ENCODE data around the gene OTUB1.

OTUB1 gene

DNA sequence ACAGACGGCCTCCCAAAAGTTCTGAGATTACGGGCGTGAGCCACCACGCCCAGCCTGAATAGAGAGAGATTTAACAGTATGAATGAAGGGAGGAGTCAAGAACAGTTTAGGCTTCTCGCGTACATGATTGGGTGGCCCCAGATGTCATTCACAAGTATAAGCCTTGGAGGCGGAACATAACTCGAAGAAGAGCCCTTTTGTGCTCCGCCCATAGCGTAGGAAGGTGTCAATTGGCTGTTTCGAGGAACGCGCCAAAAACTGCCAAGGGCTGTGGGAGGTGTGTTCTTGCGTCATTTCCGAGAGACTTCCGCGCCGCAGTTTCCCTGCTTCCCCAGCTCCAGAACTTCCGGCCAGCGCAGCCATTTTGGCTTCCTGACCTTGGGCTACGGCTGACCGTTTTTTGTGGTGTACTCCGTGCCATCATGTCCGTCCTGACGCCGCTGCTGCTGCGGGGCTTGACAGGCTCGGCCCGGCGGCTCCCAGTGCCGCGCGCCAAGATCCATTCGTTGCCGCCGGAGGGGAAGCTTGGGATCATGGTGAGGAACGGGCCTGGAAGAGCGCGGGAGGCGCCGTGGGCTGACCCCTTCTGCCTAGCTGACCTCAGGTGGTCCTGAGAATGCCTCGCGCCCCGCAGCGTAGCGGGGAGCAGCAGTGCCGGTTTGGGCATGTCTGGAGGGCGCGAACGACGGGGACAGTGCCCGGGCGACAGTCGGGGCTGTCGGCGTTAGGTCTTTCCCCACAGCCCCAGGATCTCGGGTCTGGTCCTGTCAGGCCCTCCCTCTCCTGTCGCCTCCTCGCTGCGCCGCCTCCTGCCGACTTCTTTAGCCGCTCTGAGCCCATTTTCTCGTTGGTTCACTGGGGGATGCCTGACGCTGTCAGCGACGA, 11.7 kb upstream of the OTUB1 start, which contains the start of gene COX8A:
Gene COX8A (plus strand): TSS at position 362 of the 885 bp plus-strand sequence. CDS start 61 bp downstream, at position 423.
- peak; percentile 100 for DNase-seq (ENCODE audit: low spot score)

DNA sequence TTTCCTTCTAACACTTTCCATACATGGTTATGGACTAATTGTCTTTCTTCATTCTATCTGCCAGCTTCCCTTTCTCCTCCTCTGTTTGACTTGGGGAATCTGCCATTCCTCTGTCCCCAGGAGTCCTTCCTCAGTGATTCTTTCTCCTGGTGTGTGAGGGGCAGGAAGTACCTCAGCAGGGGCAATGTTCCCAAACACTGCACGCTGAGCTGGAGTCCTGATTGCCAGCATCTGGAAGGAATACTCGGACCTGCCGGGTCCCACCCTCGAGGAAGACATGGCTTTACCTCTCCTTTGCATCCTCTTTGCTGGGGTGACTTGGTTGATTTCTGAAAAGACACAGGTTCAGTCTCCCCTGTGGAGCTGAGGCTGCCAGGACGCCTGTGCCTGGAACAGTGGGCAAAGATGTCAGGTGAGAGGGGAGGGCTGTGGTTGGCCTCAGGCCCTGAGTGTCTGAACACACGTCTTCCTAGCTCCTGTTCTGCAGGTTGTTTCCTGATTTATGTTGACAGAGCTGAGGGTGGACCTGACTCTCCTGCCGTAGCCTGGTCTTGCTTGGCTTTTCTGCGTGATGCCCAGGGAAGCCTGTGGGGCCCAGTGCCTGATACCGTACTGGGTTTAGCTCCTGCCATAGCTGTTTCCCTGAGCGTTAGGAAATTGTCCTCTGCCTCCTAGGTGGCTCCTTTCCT, 7.5 kb upstream of the OTUB1 start:
- no peak for DNase-seq (ENCODE audit: low spot score)

DNA sequence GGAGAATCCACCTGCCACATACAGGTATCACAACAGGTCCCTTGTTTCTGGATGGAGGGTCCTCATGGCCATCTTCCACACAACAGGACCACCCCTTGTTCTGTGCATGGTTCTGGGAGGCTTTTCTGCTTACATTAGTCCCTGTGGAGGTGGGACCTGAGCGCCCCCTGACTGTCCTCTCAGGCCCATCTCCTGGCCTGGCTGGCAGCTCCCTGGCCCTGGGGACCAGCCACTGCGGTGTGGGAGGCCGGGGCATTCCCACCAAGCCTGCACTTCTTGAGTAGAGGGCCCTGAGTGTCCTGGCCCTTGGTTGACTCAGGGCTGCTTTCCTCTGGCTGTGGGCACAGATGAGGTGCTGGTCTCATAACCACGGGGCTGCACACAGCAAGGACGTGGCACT, 6.8 kb upstream of the OTUB1 start:
- no peak for DNase-seq (ENCODE audit: low spot score)

DNA sequence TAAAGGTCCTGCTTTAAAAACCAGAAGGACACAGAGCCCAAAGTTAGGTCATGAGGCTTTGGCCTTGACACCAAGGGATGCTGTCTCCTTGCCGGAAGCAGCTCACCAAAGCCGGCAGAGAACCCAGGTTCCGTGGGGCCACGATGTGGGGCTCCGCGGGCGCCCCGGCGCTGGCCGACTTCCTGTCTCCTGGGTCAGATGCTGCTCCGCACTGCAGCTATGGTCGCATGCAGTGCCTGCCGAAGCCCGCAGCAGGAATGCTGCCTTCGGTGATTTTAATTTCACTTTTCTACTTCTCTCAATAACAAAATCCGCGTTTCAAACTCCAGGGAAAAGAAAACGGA, 454 bp upstream of the OTUB1 start:
- peak; percentile 75 for DNase-seq (ENCODE audit: low spot score)

DNA sequence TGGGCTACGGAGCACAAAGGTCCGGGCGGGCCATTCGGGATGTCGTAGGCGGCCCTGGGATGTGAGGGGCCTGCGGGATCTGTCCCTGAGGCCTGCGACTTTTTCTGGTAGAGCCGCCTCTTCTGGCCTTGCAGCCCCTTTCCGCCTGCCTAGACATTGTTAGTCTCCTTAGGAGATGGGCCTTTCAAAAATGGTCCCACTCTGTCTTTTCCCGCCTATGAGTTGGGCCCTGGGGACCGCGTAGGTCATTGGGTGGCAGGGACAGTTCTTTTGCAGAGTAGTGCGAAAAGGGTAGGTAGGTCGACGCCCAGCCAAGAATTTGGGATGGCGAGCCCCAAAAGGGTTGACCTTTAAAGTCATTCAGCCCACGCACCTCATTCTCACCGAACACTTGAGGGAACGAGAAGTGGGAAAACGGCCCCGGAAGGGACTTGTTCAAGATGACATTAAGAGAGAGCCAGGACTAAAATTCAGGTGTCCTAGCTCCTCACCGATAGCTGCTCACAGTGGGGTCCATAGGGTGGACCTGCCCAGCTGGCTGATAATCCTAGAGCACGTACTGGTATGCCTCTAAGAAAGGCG, 785 bp downstream of the OTUB1 start:
- DNase-seq (ENCODE audit: low spot score) = no peak

DNA sequence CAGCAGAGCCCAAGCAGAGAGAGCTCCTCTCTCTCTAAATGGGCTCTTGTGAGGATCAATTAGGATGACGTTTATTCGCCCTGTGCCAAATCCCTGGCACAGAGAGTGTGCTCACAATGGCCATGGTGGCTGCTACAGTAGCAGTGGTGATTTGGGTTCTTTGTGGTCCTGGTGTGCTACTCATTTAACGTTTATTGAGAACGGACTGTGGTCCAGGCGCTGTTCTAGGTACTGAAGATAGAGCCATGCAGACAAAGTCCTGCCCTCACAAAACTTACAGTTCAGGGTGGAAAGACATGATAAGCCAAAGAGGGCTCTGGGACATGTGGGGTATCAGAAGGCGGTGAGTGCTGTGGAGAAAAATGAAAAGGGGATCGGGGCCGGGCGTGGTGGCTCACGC, 5.3 kb downstream of the OTUB1 start:
- DNase-seq (ENCODE audit: low spot score) = no peak

DNA sequence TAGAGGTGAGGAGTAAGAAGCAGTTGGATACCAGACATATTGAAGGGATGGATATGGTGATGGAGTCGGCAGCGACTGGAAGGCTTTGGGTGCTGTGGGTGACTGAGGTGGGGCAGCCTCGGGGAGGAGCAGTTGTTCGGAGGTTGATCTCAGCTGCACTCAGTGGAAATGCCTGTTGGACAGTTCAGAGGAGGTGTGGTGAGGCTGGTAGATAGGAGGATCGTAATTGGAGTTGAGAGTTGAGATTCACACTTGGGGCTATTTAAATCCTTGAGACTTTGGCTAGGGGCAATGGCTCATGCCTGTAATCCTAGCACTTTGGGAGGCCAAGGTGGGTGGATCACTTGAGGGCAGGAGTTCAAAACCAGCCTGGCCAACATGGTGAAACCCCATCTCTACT, 6.9 kb downstream of the OTUB1 start:
- DNase-seq (ENCODE audit: low spot score) = no peak

DNA sequence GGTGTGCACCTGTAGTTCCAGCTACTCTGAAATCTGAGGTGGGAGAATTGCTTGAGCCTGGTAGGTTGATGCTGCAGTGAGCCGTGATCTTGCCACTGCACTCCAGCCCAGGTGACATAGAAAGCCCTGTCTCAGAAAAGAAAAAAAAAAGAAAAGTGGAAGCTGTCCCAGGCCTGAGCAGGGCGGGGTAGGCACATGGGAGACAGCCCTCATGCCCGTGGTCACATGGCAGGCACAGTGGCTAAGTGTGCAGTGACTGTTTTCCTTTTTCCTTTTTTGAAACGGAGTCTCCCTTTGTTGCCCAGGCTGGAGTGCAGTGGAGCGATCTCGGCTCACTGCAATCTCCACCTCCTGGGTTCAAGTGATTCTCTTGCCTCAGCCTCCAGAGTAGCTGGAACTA, 7.8 kb downstream of the OTUB1 start:
- DNase-seq (ENCODE audit: low spot score) = no peak

DNA sequence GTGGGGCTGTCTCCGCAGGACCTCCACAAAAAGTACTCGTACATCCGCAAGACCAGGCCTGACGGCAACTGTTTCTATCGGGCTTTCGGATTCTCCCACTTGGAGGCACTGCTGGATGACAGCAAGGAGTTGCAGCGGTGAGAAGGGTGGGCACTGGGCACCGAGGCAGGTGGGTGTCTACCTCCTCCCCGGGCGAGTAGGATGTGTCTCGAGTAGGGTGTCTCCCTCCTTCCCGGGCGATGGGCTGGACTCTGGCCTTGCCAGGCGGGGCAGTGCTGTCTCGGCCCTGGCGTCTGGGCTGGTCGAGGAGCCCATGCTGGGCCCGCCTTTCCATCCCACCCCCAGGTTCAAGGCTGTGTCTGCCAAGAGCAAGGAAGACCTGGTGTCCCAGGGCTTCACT, 10.3 kb downstream of the OTUB1 start:
- DNase-seq (ENCODE audit: low spot score) = no peak

DNA sequence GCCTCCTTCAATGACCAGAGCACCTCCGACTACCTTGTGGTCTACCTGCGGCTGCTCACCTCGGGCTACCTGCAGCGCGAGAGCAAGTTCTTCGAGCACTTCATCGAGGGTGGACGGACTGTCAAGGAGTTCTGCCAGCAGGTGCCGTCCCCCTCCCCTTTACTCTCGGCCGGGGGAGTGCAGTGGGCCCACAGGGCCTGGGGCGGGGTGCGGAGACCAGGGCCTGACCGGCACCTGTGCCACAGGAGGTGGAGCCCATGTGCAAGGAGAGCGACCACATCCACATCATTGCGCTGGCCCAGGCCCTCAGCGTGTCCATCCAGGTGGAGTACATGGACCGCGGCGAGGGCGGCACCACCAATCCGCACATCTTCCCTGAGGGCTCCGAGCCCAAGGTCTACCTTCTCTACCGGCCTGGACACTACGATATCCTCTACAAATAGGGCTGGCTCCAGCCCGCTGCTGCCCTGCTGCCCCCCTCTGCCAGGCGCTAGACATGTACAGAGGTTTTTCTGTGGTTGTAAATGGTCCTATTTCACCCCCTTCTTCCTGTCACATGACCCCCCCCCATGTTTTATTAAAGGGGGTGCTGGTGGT, 11.0 kb downstream of the OTUB1 start:
- no peak for DNase-seq (ENCODE audit: low spot score)

DNA sequence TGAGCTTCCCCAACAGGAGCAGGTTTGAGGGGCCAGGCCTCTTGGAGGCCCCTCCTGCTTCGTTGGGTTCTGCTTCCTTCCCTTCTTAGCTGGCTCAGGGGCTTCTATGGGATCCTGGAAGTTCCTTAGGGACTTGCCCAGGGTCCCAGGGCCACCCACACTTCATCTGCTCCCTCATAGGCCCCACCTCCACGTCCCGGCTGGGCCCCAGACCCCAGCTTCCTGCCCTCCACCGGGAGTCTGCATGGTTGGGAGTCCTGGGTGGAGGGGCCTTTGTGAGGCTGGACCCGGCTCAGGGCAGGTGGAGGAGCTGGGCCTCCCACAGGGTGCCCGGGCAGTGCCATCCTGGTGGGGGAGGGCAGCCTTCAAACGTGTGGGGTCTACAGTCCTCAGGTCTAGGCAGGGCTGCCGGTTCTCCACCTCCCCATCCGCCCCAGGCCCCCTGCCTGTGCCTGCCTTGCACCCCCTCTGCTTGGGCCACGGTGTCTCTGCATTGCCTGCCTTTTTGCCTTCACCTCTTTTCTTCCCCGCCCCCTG, 11.6 kb downstream of the OTUB1 start:
- no peak for DNase-seq (ENCODE audit: low spot score)

DNA sequence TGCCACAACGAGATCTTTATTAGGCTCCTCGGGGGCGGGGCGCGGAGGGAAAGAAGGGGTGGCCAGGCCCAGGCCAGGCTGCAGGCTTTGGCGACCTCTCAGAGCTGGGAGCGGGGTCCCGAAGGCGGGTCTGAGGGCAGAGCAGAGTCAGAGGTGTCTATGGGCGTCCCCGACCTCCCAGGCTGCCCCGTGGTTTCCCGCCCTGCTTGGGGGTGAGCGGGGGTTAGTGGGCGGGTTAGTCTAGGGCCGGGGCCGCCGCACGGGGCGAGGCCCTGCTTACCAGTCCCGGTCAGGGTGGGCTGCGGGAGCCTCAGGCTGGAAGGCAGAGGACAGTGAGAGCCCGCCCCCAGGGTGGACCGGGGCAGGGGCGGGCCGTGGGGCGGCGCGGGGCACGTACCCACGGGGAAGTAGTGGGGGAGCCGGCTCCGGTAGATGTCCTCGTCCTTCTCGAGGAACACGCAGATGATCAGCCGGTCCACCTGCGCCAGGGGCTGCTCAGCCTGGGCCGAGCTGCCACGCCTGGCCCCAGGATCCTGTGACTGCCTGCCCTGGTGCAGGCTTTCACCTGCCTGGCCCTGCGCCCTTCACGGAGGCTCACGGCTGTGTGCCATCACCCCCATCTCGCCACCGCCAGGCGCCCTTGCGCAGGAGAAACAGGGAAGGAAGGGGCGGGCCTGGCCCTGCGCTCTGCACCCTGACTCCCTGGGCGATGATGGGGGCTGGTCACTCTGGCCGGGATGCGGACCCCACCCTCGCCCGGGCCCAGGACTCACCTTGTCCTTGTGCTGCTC, 12.5 kb downstream of the OTUB1 start:
- DNase-seq (ENCODE audit: low spot score) = no peak

DNA sequence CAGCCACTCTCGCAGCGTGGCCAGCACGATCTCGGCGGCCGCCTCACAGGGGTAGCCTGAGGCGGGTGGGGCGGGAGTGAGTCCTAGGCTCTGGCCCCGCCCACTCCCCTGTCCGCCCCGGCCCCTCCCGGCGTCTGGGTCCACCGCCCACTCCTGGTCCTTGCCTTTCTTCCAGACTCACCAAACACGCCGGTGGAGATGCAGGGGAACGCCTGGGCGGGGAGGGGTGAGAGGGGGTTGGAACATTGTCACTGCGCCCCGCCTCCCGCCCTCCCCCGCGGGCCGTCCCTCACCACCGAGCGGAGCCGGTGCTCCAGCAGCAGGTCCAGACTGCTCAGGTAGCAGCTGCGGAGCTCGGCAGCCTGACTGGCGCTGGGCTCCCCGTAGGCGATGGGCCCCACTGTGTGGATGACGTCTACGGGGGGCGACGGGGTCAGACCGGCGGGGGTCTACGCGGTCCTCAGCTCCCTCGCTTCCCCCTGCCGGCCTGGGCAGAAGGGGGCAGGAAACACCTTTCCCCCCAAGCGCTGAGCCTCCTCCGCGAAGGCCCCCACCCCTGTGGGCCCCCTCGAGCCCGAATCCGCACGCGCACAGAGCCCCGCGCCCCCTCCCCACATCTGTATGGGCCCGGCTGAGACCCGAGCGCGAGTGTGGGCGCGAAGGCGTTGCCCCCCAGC, 13.2 kb downstream of the OTUB1 start:
- DNase-seq (ENCODE audit: low spot score) = no peak

DNA sequence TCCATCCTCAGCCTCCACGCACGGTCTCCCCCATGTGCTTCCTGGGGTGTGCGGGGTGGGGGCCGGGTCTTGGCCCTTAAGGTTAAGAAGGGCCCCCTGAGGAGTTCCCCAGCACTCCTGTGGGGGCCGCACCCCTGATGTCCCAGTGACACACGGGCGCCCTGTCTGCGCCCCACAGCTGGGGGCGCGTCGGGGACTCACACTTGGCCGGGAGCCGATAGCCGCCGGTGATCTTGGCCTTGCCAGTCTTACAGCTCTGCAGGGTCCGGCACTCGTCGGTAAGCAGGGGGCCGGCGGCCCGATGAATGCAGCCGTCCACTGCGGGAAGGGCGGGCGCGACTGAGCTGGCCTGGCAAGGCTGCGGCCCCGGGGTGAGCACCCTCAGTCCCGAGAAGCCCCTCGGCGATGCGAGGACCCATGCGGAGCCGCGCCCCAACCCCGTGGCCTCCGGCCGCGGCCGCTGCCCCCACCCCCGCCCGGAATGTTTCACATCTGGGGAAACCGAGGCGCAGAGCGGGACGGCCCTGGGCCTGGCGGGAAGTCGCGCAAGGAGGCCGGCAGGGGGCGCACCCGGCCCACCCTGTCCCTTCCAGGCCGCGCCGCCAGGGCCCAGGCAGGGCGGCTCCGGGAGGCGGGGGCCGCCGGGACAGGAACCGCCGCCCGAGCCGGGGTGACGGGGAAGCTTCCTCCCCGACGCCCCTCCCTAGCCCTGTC, 13.9 kb downstream of the OTUB1 start:
- peak; percentile 70 for DNase-seq (ENCODE audit: low spot score)

DNA sequence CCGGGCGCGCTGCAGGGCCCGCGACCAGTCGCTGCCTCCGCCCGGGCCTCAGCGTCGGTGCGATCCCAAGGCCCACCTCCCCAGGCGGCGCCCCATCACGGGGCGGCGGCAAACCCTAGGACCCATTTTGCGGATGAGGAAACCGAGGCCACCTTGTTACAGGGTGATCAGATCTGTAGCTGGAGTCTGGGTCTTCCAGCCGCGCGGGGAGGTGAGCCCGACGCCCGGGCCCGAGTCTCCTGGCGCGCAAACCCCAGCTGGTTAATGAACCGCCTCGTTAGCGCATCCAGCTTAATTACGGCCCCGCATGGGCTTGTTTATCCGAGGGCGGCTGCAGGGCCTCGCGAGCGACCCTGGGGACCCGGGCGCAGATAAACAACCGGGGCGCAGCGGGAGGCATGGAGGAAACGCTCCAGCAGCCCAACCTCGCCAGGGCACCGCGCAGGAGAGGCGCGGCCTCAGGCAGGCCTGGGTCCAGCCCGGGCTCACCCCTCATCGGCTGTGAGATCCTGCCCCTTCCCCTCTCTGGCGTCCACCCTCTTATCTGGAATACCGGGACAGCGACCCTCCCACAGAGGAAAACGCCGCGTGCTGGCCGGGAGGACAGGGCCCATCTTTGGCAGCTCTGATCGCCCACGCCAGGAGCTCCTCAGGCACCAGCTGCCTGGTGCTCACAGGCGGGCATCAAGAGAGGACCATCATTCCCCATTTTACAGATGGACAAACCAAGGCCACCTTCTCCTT, 14.7 kb downstream of the OTUB1 start:
- DNase-seq (ENCODE audit: low spot score) = no peak

DNA sequence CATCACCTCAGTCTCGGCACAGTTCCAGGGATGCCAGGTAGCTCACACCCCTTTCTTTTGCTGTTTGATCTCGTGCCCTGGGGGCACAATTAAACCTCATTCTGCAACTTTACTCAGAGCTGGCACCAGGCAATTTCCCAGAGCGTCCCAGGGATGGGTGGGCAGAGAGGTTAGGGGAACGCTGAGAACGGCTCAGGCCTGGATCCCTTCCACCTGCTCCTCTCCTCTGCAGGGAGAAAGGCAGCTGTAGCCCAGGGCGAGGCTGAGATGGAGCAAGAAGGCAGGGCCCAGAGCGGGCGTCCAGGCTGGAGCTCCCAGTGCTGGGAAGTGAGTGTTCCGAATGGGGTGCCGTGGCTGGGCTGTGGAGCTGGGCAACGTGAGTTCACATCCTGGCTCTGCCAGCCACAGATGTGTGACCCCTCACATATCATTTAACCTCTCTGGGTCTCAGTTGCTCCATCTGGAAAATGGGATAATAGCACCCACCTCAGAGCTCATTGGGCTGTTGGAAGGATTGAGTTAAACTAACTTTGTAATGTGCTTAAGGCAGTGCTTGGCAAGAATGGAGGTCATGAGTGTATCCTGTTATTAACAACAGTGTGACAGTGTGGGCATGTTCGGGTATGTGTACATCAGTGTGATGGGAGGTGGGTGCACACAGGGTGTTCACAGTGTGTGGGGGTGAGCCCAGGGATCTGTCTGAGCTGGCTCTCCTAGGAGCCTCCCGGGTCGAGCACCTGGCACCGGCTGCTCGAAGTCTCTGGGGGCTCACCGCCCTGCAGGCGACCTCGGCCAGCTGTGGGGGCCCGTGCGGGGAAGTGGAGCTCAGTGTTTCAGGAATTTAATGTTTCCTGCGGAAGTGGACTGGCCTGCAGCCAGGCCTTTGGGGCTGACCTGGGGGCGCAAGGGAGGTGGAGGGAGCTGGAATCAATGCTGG, 15.5 kb downstream of the OTUB1 start:
- DNase-seq (ENCODE audit: low spot score) = peak; percentile 53

DNA sequence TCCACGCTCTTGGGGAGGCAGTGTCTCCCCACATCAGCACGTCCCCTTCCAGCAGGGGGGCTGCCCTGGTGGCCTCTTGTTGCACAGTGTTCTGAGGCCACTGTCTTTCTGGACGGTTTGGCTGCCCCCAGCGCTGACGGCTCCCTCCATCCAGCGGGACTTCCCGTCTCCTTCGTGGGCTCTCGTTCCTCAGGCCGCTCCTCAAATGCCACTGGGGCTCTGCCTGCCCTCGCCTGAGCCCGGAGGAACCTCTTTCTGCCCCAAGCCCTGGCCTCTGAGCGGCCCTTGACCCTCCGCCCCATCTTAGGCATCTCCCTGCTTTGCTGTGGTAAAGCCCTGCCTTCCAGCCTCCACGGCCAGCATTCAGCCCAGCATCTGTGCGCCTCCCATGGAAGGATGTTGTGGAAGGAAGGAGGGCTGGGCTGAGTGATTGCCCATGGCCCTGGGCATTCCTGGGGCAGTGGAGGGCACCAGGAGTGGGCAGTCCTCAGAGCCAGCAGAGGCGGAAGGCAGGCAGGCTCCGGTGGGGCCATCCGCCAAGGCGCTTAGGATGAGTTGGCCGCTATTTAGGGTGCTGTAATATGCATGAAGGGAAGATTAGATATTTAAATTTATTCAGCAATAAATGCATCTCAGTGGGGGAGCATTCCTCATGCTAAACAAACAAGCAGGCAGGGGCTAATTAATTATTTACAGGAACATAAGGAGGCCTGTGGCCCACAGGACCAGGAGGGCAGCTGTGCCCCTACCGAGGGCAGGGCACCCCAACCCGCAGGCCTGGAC, 17.8 kb downstream of the OTUB1 start:
- DNase-seq (ENCODE audit: low spot score) = no peak

DNA sequence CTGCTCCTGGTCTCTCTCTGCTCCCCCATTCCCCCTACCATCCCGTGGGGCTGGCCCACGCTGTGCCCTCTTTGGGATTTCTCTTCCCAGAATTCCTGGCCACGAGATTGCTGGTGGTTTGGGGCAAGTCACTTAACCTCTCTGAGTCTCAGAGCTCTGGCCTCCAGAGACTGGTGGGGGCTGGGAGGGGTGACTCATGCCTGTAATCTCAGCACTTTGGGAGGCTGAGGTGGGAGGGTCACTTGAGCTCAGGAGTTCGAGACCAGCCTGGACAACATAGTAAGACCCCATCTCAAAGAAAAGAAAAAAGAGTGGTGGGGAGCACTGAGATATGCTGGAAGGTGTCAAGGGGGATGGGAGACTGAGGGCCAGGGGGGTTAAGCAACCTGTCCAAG, 18.3 kb downstream of the OTUB1 start:
- no peak for DNase-seq (ENCODE audit: low spot score)
